ENCODE results near the gene LSAMP. TPM values are rescaled to one million over a fixed set of nuclear protein-coding genes. Genes with fewer than 3 reads are reported as not detected.

The LSAMP gene
- total and polyA plus RNA-seq, 3 donors from 2014 or later: 3.1 to 10.3 (median 9.1) TPM

DNA sequence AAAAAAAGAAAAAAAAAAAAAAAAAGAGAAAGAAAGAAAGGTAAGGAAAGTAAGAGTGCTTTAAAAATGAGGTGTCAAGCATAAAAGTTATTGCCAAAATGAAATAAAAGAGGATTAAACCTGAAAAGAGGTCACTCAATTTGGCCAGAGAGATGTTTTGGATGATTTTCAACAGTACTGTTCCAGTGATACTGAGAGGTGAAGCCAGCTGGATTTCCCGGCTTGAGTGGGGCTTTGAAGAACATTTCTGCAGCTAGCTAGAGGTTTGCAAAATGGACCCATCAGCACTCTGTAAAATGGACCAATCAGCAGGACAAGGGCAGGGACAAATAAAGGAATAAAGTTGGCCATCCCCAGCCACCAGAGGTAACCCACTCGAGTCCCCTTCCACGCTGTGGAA lies 128.5 kb downstream of the LSAMP start:
- H3K27me3 ChIP-seq: no peaks in the 10 kb centered on the region
- intact Hi-C loops (cut with DNase I; ENCODE audit: low total_unique reads): no loop called here
- H3K9me3 ChIP-seq: no peaks in the 10 kb centered on the region
- H3K4me3 ChIP-seq: no peak overlapping the region
- no peak for TF ChIP-seq POLR2A (IDR thresholded peaks at IDR 0.05)
- TF ChIP-seq, protein P1, sequence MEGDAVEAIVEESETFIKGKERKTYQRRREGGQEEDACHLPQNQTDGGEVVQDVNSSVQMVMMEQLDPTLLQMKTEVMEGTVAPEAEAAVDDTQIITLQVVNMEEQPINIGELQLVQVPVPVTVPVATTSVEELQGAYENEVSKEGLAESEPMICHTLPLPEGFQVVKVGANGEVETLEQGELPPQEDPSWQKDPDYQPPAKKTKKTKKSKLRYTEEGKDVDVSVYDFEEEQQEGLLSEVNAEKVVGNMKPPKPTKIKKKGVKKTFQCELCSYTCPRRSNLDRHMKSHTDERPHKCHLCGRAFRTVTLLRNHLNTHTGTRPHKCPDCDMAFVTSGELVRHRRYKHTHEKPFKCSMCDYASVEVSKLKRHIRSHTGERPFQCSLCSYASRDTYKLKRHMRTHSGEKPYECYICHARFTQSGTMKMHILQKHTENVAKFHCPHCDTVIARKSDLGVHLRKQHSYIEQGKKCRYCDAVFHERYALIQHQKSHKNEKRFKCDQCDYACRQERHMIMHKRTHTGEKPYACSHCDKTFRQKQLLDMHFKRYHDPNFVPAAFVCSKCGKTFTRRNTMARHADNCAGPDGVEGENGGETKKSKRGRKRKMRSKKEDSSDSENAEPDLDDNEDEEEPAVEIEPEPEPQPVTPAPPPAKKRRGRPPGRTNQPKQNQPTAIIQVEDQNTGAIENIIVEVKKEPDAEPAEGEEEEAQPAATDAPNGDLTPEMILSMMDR (IDR thresholded peaks at IDR 0.05): no peak
- WGBS, 2 donors: 44 to 48% methylated on average over 3 of the region's 3 CpGs
- H3K27ac ChIP-seq: no peak overlapping the region
- H3K36me3 ChIP-seq (ENCODE audit: low read depth, missing control alignments): no peaks in the 10 kb centered on the region
- no peaks in the 10 kb centered on the region for H3K4me1 ChIP-seq
- no peak for DNase-seq

DNA sequence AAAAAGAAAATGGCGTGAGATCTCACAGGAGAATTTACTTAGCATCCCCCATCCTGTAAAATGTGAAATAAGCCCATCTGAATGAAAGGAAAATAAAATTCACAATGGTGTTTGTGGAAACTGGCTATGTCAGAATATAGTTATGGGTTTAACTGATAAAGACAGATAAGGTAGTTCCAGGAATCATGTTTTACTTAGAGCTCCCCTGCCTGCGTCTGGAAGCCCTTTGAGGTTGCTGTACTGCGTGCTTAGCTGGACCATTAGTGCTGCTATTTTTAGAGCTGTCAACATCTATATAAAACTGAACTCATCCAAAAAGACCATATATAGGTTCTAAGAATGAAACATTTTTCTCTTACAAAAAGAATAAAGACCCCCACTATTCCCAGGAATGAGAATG lies 130.8 kb downstream of the LSAMP start:
- WGBS, 2 donors: 67 to 74% methylated on average over 3 of the region's 3 CpGs
- Histone ChIP-seq H3K27ac (no peak overlapping the region), H3K27me3 (no peaks in the 10 kb centered on the region), H3K36me3 (ENCODE audit: low read depth, missing control alignments) (no peaks in the 10 kb centered on the region), H3K4me3 (no peak overlapping the region), H3K9me3 (no peaks in the 10 kb centered on the region), H3K4me1 (no peaks in the 10 kb centered on the region)
- intact Hi-C loops (cut with DNase I; ENCODE audit: low total_unique reads): no loop called here
- no peak for DNase-seq
- TF ChIP-seq, protein P1 (IDR thresholded peaks at IDR 0.05): no peak
- TF ChIP-seq POLR2A (IDR thresholded peaks at IDR 0.05): no peak

DNA sequence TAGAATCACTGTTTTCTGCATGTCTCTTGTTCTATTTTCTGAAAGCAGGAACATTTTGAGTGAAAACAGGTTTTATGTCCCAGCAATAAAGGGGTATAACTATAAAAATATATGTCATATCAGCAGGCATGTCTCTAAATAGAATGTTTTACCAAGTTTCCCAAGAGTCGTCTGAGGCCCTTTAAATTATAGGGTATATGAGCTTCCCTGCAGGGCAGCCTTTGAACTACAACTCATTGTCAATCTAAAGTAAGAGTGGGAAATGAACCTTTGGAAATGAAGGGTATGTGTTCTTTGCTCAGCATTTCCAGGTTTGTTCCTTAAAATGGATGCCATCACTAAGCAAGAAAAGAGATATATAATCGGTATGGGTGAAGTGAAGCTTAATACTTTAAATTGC lies 138.6 kb downstream of the LSAMP start:
- no peak overlapping the region for H3K4me3 ChIP-seq
- H3K9me3 ChIP-seq: no peaks in the 10 kb centered on the region
- no peak overlapping the region for H3K27ac ChIP-seq
- H3K36me3 ChIP-seq (ENCODE audit: low read depth, missing control alignments): no peaks in the 10 kb centered on the region
- intact Hi-C loops (cut with DNase I; ENCODE audit: low total_unique reads): no loop called here
- TF ChIP-seq POLR2A (IDR thresholded peaks at IDR 0.05): no peak
- TF ChIP-seq, protein P1 (IDR thresholded peaks at IDR 0.05): no peak
- WGBS, 2 donors: 84 to 85% methylated on average over 2 of the region's 2 CpGs
- no peaks in the 10 kb centered on the region for H3K4me1 ChIP-seq
- no peaks in the 10 kb centered on the region for H3K27me3 ChIP-seq
- DNase-seq: no peak

DNA sequence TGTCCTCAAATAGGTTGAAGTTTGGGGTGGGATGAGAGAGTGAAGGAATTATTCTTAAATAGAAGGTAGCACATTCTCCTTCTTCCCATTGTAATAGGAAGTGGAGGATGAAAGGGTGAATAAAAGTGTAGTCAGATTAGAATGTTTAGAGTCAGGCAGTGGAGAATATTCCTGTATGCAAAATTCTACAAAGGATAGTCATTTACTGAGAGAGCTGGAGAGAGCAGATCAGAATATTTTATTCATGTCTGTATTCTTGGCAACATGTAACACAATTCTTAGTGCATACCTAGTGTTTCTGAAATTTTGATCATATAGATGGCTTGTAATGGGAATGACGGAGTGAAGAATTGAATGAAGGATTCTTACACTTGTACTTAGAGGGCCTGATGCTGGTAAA lies 139.1 kb downstream of the LSAMP start:
- intact Hi-C loops (cut with DNase I; ENCODE audit: low total_unique reads): no loop called here
- TF ChIP-seq, protein P1 (IDR thresholded peaks at IDR 0.05): no peak
- TF ChIP-seq POLR2A (IDR thresholded peaks at IDR 0.05): no peak
- 94 to 96% methylated on average over 1 of the region's 1 CpG for WGBS, 2 donors

DNA sequence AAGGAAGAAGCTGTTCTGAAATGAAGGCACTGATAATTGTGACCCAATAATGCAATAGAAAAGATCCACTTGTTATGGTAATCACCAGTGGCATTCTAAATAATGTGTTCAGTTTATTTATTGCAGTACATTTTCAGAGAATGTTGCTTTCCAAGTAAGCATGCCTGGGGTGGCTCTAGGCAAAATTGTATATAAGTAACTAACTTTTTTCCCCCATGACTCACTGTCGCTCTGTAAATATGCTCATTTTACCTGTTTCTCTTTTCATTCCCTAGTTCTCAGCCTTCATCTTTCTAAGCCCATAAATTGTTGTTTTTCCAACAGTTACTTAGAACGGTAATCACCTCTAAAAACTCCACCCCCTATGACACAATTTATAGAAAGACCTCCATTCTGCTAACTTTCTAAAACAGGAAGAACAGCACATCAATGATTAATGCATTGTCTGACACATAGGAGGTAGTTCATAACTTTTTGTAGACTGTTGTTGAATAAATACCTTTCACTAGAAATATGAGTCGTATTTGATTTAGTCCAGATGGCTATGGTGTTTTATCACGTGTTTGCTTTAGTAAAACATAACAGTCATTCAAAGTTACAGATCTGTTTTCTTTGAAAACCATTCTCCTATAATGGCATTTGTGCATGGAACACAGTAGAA lies 143.1 kb downstream of the LSAMP start:
- H3K36me3 ChIP-seq (ENCODE audit: low read depth, missing control alignments): no peaks in the 10 kb centered on the region
- H3K27ac ChIP-seq: no peak overlapping the region
- WGBS, 2 donors: 64 to 78% methylated on average over 4 of the region's 4 CpGs
- DNase-seq: no peak
- H3K27me3 ChIP-seq: no peaks in the 10 kb centered on the region
- no peaks in the 10 kb centered on the region for H3K4me1 ChIP-seq
- H3K4me3 ChIP-seq: no peak overlapping the region
- intact Hi-C loops (cut with DNase I; ENCODE audit: low total_unique reads): no loop called here
- TF ChIP-seq POLR2A (IDR thresholded peaks at IDR 0.05): no peak
- TF ChIP-seq, protein P1 (IDR thresholded peaks at IDR 0.05): no peak
- no peaks in the 10 kb centered on the region for H3K9me3 ChIP-seq

More for the DNA sequence above, 139.1 kb downstream of the LSAMP start:
- H3K4me1 ChIP-seq: no peaks in the 10 kb centered on the region
- no peaks in the 10 kb centered on the region for H3K9me3 ChIP-seq
- no peaks in the 10 kb centered on the region for H3K36me3 ChIP-seq (ENCODE audit: low read depth, missing control alignments)
- DNase-seq: no peak
- H3K27ac ChIP-seq: no peak overlapping the region
- H3K4me3 ChIP-seq: no peak overlapping the region
- no peaks in the 10 kb centered on the region for H3K27me3 ChIP-seq
